HG03432 (cell line): Measurements from ENCODE around the gene PELI1.
A peak's percentile ranks its signal among the peaks of the same experiment; 100 is the strongest.
"Not testable (repeated sequence)": the region's sequence is repeated elsewhere in the genome, so short reads cannot be mapped to it uniquely, and the experiment has no call there.

Source experiments
- ATAC-seq: cut with Tn5 transposase; IDR thresholded peaks from one replicate; pipeline ENCODE4 v1.9.1; 2021; ENCODE audit warnings: mild to moderate bottlenecking, moderate library complexity; ENCODE audit not compliant: unreplicated experiment

PELI1 gene

DNA sequence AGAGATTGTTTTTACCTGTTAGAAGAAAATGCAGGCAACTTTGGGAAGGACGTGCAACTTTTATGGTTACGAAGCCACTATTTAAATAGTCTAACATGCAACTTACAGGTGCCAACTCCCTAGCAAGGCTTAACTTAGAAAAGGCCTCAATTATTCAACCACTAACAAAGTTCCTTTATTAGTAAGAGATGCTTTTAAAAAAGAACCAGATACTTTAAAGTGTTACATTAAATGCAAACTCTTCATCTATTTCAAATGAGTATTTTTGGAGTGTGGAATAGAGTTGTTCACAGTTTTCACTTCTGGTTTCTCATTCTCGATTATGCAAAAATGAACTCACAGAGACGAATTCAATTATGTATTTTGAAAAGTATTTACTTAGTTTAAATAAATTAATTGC, 51.7 kb downstream of the PELI1 start:
- peak; percentile 86 for ATAC-seq

DNA sequence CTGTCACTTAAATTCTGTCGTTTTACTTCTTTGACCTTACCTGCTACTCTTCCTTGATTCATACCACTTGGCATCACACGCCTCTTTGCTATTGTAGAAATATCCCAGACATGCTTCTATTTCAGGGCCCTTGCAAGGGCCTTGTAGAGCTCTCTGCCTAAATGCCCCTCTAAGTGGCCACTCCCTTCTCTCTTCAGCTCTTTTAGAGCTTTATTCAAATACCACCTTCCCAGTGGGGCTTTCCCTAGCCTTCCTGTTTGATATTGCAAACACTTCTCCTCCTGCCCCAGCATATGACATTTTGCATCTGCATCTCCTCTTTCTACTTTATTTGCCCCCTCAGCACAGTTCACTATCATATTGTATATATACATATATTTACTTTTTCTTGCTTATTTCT, 54.0 kb downstream of the PELI1 start:
- ATAC-seq = no peak

DNA sequence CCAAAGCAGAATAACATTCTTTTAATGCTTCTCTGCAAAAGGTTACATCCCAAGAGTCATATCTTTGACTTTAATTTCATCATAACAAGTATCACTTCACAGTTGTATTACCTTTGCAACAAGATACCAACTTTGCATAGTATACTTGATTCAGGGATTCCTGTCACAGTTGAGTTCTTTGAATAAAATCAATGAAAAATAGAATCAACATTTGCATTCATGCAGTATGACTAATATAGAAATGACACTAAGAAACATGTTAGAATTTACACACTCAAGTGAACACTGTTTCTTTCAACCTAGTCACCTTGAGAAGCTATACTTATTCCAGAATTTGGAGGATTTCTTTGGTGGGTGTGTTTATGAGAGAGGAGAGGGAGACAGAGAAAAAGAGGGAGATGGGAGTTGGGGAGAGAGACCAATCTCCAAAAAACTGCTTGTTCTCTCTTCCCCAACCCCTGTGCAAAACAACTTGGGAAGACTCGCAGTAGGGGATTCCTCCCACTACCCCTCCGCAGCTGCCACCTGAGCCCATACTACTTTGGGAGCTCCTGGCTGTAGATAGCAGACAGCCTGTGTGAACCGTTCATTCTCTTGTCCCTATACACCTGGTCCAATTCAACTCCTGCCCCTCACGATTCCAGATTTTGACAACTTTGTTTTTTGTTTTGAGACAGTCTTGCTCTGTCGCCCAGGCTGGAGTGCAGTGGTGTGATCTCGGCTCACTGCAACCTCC, 57.7 kb downstream of the PELI1 start:
- ATAC-seq = peak; percentile 59

DNA sequence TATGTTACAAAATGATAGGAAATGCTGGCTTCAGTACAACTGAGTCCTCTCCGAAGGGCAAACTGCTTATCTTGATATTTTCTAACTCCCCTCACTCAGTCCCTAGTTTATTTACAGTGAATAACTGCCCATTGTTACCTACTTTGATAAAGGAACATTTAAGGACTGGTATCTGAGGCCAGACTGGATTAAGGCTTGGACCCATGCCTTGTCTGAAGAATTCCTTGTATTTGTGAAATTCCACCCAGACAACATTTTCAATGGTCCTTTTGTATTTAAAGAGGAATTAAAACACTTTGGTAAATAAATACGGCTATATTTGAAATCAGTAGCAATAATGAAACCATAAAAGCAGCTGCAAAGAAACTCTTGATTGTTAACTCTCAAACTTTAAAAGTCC, 58.3 kb downstream of the PELI1 start:
- ATAC-seq = no peak

DNA sequence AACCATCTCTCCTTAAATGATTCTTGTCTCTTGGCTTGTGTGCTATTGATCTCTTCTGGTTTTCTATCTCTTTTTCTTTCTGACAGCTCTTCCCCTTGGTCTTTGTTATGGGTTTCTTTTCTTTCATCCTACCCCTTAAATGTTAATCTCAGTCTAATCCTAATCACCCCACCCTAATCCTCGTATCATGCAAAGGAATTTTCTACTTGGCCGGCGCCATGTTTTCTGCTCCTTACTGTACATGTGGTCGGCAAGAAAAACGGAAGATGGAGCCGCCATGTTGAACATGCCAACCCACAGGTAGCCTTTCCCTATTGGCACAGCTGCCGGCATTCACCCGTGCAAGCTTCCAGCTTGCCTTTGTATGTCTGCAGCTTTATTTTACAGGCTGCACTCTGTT, 63.2 kb downstream of the PELI1 start:
- no peak for ATAC-seq

DNA sequence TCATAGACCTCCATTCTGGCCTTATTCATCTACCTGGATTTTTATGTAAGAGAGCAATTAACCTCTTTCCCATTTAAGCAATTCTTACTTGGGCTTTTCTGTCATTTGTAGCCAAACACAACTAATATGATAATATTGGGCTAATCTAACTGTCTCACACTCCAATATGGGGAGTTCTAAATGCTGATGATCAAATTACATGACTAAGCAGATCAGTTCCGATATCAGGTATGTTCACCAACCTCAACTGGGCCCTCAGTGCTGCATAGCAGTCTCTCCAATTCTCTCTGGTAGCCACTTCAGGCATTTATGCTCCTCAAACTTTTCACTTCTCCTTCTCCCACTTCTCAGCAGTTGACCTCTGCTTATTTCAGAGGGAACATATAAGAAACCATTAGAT, 64.0 kb downstream of the PELI1 start:
- ATAC-seq = no peak

DNA sequence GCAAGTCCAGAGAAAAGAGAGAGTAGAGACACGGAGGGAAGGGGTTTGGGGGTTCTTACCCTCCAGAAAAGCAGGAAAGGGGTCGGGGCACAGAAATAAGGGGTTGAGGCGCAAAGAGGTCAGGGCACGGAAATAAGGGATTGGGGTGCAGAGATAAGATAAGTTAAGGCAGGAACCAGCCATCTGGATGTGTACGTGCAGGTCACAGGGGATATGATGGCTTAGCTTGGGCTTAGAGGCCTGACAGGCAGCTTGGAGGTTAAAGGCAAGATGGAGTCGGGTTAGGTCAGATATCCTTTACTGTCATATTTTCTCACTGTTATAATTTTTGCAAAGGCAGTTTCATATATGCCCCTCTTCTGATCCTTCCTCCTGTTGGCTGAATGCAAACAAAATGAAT, 64.5 kb downstream of the PELI1 start:
- not testable (repeated sequence) for ATAC-seq

DNA sequence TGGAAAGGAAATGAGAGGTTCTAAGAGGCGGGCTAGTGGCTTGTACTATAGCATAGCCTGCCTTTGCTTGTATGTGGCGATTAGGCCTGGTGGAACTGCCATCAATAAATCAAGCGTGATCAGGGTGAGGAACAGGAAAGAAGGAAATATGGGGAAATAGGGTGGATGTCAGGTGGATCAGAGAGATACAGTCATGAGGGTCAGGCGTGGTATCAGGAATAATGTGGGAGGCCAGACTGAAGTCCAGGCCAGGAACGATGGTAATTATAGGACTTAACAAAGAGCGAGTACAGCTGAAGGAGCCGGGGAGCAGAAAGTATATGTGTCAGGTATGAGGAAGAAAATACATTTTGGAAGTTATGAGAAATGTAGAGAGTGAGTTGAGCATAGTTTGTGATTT, 67.4 kb downstream of the PELI1 start:
- not testable (repeated sequence) for ATAC-seq

DNA sequence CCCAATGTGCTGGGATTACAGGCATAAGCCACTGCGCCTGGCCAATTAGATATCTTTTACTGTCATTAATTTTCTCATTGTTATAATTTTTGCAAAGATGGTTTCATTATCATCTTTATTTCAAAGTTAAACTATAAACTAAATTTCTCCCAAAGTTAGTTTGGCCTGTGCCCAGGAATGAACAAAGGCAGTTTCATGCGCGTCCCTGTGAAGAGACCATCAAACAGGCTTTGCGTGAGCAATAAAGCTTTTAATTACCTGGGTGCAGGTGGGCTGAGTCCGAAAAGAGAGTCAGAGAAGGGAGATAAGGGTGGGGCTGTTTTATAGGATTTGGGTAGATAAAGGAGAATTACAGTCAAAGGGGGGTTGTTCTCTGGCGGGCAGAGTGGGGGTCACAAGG, 69.6 kb downstream of the PELI1 start:
- not testable (repeated sequence) for ATAC-seq

DNA sequence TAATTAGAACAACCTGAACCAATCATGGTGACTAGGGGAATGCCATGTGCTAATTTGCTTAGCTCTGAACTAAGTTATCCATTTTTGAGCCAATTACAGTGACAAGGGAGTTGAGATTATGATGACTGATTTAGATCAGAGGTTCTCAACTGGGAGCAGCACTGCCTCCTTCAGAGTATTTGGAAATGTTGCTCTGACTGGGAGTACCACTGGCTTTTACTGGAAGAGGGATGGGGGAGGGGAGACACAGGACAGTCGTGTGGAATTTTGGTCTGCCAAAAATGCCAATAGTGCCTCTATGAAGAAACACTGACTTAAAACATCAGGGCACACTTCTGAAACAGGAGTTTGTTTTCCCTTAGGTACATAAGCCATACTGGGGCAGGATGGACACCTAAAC, 76.9 kb downstream of the PELI1 start:
- no peak for ATAC-seq

DNA sequence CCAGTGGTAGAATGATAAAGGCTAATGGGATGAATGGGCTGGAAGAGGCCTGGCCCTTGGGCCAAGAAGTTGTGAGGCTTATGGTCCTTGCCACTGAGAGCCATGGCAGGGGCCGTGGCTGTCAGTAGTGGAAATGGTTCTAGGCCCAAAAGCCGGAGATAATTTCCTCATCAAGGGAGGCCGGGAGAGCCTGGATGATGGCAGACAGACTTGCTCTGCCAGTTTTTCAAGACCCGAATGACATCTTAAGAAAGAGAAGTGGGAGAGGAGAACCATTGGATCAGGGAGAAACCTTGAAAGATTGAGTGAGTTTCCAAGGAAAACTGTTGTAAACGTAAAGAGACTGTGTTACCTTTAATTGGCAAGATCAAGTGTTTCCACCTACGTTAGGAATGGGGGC, 78.7 kb downstream of the PELI1 start:
- no peak for ATAC-seq

DNA sequence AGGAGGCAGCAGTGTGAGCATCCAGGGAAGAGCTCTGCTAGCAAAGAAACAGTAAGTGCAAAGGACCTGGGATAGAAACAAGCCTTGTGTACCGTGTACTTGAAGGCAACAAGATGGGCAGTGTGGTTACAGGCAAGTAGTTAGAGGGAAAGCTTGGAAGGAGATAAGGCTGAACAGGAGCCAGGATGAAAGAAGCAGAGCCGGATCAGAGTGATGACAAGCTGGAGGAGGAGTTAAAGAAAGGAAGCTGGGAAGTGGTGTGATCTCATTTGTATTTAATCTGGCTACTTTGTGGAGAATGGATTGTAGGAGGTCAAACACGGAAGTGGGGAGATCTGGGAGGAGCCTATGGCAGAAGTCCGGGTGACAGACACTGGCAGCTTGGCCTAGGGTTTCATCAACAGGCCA, 80.3 kb downstream of the PELI1 start:
- ATAC-seq = no peak

DNA sequence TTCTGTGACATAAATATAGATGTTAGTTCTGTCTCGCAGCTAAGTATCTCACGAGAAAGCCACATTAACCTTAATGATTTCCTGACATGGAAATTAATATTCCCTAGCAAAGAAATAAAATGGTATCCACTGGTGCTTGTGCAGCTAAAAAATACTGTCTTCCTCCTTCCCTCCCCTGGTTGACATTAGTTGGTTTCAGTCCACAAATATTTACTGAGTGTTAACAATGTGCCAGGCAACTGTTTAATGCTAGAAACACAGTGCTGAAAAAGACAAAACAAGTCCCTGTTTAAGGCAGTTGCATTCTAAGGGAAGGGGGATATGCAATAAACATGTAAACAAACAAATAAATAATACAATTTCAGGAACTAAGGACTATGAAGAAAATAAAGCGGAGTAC, 80.8 kb downstream of the PELI1 start:
- no peak for ATAC-seq

DNA sequence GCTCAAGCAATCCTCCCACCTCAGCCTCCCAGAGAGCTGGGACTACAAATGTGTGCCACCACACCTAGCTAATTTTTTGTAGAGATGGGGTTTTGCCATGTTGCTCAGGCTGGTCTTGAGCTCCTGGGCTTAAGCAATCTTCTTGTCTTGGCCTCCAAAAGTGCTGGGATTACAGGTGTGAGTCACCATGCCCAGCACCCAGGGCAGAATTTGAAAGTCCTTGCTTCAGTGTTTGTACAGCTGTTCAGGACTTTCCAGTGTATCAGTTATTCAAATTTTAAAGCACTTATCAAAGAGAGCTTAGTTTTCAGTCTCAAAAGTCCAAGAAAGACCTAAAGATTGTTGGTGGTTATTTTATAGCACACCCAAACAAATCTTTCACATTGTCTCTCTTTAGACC, 81.4 kb downstream of the PELI1 start:
- peak; percentile 77 for ATAC-seq

DNA sequence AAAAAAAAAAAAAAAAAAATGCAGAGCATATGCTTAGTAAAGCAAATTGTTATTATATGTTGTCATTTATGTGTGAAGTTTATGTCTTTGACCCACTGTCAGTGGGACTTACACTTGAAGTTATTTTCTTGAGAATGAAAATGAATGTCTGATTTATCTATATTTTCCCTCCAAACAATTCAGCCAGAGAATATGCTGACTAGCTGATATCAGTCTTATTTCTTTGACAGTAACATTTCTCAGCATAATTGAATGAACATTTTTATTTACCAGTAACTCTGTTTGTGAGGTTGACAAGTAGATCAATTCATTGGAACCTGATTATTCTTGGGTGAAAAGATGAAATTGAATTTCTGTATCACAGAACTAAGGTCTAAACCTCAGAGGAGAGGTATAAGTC, 85.0 kb downstream of the PELI1 start:
- ATAC-seq = no peak

DNA sequence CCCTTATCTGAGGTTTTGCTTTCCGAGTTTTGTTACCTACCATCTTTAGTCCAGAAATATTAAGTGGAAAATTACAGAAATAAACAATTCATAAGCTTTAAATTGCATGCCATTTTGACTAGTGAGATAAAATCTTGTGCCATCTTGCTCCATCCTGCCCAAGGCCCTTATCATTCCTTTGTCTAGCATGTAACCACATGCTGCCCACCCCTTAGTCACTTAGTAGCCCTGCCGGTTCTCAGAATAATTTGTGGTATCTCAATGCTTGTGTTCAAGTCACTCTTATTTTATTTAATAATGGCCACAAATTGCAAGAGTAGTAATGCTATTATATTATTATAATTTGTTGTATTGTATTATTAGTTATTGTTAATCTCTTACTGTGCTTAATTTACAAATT, 88.2 kb downstream of the PELI1 start:
- ATAC-seq = no peak

DNA sequence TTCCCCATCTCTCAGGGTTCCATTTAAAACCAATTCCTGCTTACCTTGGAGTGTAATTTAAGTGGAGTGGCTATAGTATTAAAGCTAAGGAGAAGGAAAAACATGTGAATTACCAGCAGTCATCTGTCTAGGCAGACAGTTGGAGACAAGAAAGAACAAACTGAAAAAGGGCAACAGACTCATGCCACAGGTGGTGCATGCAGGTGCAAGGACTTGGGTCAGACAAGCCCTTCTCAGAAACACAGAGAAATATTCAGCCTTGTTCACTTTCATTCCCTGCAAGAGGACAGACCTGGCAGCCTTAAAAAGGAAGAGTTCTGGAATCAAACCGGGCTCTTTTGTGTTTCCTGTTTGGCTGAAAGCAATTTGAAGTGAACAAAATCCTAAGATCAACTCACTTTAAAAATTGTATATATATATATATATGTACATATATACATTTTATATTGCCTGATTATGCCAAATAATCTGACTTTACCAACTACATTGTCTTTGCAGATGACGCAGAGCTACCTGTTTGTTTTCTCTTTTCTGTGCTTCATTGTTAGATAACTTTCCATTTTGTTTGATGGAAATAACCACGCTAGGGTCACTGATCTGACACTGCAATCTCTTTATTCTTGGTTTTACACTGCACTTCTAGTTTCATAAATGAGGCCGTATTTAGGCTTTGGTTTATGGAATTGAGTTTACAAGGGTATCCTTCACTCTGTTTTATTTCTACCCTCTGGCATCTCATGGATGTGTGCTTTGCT, 89.9 kb downstream of the PELI1 start:
- no peak for ATAC-seq

DNA sequence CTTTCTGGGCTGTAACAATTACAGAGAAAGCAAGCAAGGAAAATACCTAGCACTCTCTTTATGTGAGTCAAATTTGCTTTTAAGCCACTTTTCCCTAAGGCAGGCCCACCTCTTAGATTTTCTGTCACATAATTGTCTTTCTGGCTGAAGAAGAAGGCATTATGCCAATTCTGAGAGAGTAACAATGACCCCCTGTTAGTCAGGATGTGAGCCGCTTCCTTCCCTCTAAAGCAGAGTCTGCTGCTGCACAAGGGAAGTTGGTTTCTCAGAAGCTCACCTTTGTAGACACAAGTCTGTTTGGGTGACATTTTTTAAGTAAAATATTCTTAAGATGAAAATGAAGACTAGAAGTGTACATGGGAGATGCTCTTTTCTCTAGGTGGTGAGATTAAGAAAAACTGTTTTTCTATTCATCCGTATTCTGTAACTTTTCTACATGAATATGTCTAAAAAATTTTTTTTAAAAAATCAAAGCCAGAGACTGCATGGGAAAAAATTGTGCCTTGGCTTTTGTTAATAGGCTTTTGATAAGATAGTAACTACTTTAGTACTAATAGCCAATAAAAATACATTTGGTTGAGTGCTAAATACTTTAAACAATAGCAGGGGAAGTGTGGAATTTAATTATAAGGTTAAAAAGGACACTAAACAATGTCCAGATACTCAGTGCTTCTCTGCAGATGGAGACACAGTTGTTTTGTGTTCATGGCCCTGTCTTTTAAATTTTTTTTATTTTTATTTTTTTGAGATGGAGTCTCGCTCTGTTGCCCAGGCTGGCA, 91.6 kb downstream of the PELI1 start:
- no peak for ATAC-seq

DNA sequence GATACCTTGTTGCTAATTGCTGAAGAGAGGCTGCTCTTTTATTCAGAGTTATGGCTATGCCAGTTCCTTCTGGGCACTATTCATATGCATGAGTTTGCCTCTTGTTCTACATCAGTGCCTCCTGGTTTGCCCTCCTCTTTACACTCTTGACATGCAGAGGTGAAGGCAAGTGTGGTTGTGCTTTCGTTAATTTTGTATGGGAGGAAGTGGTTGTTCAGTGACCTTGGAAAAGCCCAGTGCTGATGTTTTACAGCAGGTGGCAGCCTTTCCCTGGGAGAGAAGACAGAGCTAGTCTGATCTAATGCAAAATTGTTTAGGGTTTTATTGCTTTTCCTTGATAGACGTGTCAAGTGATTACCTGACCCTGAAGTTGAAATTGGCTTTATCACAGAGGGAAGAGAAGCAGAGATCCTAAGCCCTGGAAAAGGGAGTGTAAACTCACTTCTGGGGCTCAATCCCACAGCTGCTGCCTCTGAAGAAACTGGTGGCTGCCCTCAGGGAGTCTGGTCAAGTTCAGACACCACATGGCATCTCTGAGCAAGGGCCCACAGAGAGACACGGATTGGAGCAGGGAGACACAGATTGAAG, 94.5 kb downstream of the PELI1 start:
- peak; percentile 94 for ATAC-seq

DNA sequence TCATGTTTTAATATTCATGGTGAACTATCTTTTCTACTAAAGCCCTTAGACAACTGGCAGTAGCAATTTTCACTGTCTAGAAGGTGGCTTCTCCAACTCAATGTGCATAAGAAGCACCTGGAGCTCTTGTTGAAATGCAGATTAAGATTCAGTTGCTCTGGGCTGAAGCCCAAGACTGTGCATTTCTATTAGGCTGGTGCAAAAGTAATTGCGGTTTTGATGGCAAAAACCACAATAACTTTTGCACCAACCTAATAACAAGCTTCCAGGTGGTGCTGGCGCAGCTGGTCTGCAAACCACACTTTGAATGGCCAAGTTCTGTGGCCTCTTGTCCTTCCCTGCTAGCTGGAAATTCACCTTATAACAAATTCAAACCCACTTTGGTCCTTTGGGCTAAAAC, 98.3 kb downstream of the PELI1 start:
- no peak for ATAC-seq
